ENCODE data around the gene SPATA13.
"Not testable (repeated sequence)": the region's sequence is repeated elsewhere in the genome, so short reads cannot be mapped to it uniquely, and the experiment has no call there.

The SPATA13 gene

GRCh38 chr13:24160458-24161009 lies at the start of gene SPATA13:
TSS of gene SPATA13 (plus strand) at chr13:24160720. CDS start at chr13:24222930, 62,210 bp downstream.
- TF ChIP-seq POLR2A (IDR thresholded peaks at IDR 0.05; ENCODE audit: low read length) (peak; percentile 46), GATA1 (IDR thresholded peaks at IDR 0.05; ENCODE audit: low read depth, low read length) (no peak)
- DNase-seq, result peak; percentile 94 to 98

GRCh38 chr13:24112791-24113190 lies 47.7 kb upstream of the SPATA13 start:
- no peak for DNase-seq

GRCh38 chr13:24115671-24116070 lies 44.8 kb upstream of the SPATA13 start:
- no peak for TF ChIP-seq GATA1 (IDR thresholded peaks at IDR 0.05; ENCODE audit: low read depth, low read length)
- TF ChIP-seq POLR2A (IDR thresholded peaks at IDR 0.05; ENCODE audit: low read length), result no peak
- no peak for DNase-seq

More at GRCh38 chr13:24112791-24113190, 47.7 kb upstream of the SPATA13 start:
- TF ChIP-seq POLR2A (IDR thresholded peaks at IDR 0.05; ENCODE audit: low read length) (no peak), GATA1 (IDR thresholded peaks at IDR 0.05; ENCODE audit: low read depth, low read length) (no peak)

GRCh38 chr13:24116131-24116530 lies 44.4 kb upstream of the SPATA13 start:
- TF ChIP-seq GATA1 (IDR thresholded peaks at IDR 0.05; ENCODE audit: low read depth, low read length), result no peak
- TF ChIP-seq POLR2A (IDR thresholded peaks at IDR 0.05; ENCODE audit: low read length), result no peak
- no peak for DNase-seq

GRCh38 chr13:24118576-24118975 lies 41.9 kb upstream of the SPATA13 start:
- TF ChIP-seq POLR2A (IDR thresholded peaks at IDR 0.05; ENCODE audit: low read length), result no peak
- no peak for TF ChIP-seq GATA1 (IDR thresholded peaks at IDR 0.05; ENCODE audit: low read depth, low read length)
- DNase-seq, result no peak

- TF ChIP-seq POLR2A (IDR thresholded peaks at IDR 0.05; ENCODE audit: low read length), result no peak
- no peak for TF ChIP-seq GATA1 (IDR thresholded peaks at IDR 0.05; ENCODE audit: low read depth, low read length)
- no peak for DNase-seq
These were observed 40.7 kb upstream of the SPATA13 start for GRCh38 chr13:24119626-24120508.

GRCh38 chr13:24122045-24122444 lies 38.5 kb upstream of the SPATA13 start:
- DNase-seq, result not testable (repeated sequence)

- TF ChIP-seq POLR2A (IDR thresholded peaks at IDR 0.05; ENCODE audit: low read length) (no peak), GATA1 (IDR thresholded peaks at IDR 0.05; ENCODE audit: low read depth, low read length) (no peak)
- DNase-seq, result no peak
These were observed 38.0 kb upstream of the SPATA13 start for GRCh38 chr13:24122569-24122968.

GRCh38 chr13:24123761-24124160 lies 36.8 kb upstream of the SPATA13 start:
- DNase-seq, result no peak
- no peak for TF ChIP-seq GATA1 (IDR thresholded peaks at IDR 0.05; ENCODE audit: low read depth, low read length)
- TF ChIP-seq POLR2A (IDR thresholded peaks at IDR 0.05; ENCODE audit: low read length), result no peak

- no peak for DNase-seq
- TF ChIP-seq GATA1 (IDR thresholded peaks at IDR 0.05; ENCODE audit: low read depth, low read length), result no peak
These were observed 35.6 kb upstream of the SPATA13 start for GRCh38 chr13:24124789-24125476.

GRCh38 chr13:24127116-24127631 lies 33.3 kb upstream of the SPATA13 start:
- TF ChIP-seq GATA1 (IDR thresholded peaks at IDR 0.05; ENCODE audit: low read depth, low read length) (no peak), POLR2A (IDR thresholded peaks at IDR 0.05; ENCODE audit: low read length) (no peak)

GRCh38 chr13:24128112-24128511 lies 32.4 kb upstream of the SPATA13 start:
- no peak for DNase-seq
- TF ChIP-seq GATA1 (IDR thresholded peaks at IDR 0.05; ENCODE audit: low read depth, low read length), result no peak

More at GRCh38 chr13:24127116-24127631, 33.3 kb upstream of the SPATA13 start:
- DNase-seq, result no peak

GRCh38 chr13:24128962-24129361 lies 31.6 kb upstream of the SPATA13 start:
- no peak for DNase-seq
- TF ChIP-seq POLR2A (IDR thresholded peaks at IDR 0.05; ENCODE audit: low read length) (no peak), GATA1 (IDR thresholded peaks at IDR 0.05; ENCODE audit: low read depth, low read length) (no peak)

Data from erythroblast (primary cell).